NCI-H774 (cell line): ENCODE data around the gene TBC1D1.

ENCODE experiments used
- DNase-seq: peaks from one replicate; lab custom pipeline; 2025; lab: John Stamatoyannopoulos, UW

TBC1D1 gene

GRCh38 chr4:38078590-38079421, 187.9 kb downstream of the TBC1D1 start:
- DNase-seq = no peak

- no peak for DNase-seq
Measured at GRCh38 chr4:38080061-38080974, 189.4 kb downstream of the TBC1D1 start.

- no peak for DNase-seq
Measured at GRCh38 chr4:38082021-38082420, 191.1 kb downstream of the TBC1D1 start.

- no peak for DNase-seq
Measured at GRCh38 chr4:38082424-38083385, 191.8 kb downstream of the TBC1D1 start.

GRCh38 chr4:38084877-38085711, 194.2 kb downstream of the TBC1D1 start:
- no peak for DNase-seq

GRCh38 chr4:38085751-38086150, 194.9 kb downstream of the TBC1D1 start:
- DNase-seq = no peak

- DNase-seq = no peak
Measured at GRCh38 chr4:38086151-38086848, 195.4 kb downstream of the TBC1D1 start.

- no peak for DNase-seq
Measured at GRCh38 chr4:38086849-38087226, 196.0 kb downstream of the TBC1D1 start.

- DNase-seq = no peak
Measured at GRCh38 chr4:38088321-38088720, 197.4 kb downstream of the TBC1D1 start.

GRCh38 chr4:38089961-38090360, 199.1 kb downstream of the TBC1D1 start:
- DNase-seq = no peak

- DNase-seq = no peak
Measured at GRCh38 chr4:38090455-38091246, 199.8 kb downstream of the TBC1D1 start.

- DNase-seq = no peak
Measured at GRCh38 chr4:38091636-38092035, 200.8 kb downstream of the TBC1D1 start.

- no peak for DNase-seq
Measured at GRCh38 chr4:38092701-38093100, 201.8 kb downstream of the TBC1D1 start.

- no peak for DNase-seq
Measured at GRCh38 chr4:38094419-38094818, 203.5 kb downstream of the TBC1D1 start.

GRCh38 chr4:38095691-38096090, 204.8 kb downstream of the TBC1D1 start:
- no peak for DNase-seq

GRCh38 chr4:38097818-38098217, 206.9 kb downstream of the TBC1D1 start:
- DNase-seq = no peak

GRCh38 chr4:38099020-38099600, 208.2 kb downstream of the TBC1D1 start:
- no peak for DNase-seq

- DNase-seq = no peak
Measured at GRCh38 chr4:38099908-38100407, 209.1 kb downstream of the TBC1D1 start.
